OCI-LY1 (cell line): ENCODE data around the gene IARS1.

ENCODE experiments used
- CTCF ChIP-seq: fragments of 200-600 bp; sonication (generic), shearing (Covaris generic); IDR thresholded peaks from 2 replicates; pipeline ENCODE4 v1.5.1; 2017; ENCODE audit warnings: mild to moderate bottlenecking, antibody characterized with exemption, low read length, moderate library complexity, mixed read lengths
- EZH2 ChIP-seq: fragments of 200-600 bp; sonication (generic), shearing (Covaris generic); IDR thresholded peaks from 2 replicates; pipeline ENCODE4 v1.8.0; 2017; ENCODE audit warnings: borderline replicate concordance, mixed run types, mild to moderate bottlenecking, antibody characterized with exemption, low read length, moderate library complexity, mixed read lengths

GRCh38 chr9:92325269-92325990 lies 31.9 kb upstream of the IARS1 start, which contains the start of the genes CENPP and NOL8:
- no peak for TF ChIP-seq CTCF
- no peak for TF ChIP-seq EZH2
